Measurements from ENCODE around the gene CHCHD4. TPM values are rescaled to one million over a fixed set of nuclear protein-coding genes. Genes with fewer than 3 reads are reported as not detected.

CHCHD4 gene
- total and polyA plus RNA-seq, 2 of the 8 experiments (the other 6 are each of a cell fraction or from before 2014, with no cell fraction given), result 15.0 to 22.3 TPM

DNA sequence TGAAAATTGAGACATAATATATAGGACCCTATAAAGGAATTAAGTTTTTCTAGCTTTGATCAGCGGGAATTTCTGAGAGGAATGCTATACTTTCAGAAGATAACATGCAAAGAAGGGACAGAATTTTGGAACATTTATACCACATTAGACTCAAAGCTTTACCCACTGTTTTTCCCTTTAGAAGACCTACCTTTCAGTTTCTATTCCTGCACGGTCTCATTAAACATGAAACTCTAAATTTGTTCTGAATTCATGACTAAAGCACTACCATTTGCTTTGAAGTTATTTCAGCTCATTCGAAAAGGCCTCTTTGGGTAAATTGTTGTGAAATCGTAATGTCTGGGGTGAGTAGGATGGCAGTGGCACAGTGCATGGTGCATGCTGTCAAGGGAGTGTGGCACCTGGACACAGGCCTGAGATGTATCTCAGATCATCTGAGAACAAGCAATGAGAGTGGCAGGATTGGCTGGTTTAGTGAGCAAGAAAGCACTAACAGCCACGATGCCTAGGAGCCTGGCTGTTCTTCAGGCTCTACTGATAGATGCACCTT lies 42.5 kb downstream of the CHCHD4 start:
- no peak overlapping the region for H3K14ac ChIP-seq (ENCODE audit: insufficient read length)
- H3K9me3 ChIP-seq (ENCODE audit: insufficient read depth in 2 of 2, low read depth in 1 of 2, low read length in 1 of 2), result peaks cover 20 to 24% of the 10 kb centered on the region in 2 experiments; a peak in 3 of 4 replicates
- no peak overlapping the region for H3K4ac ChIP-seq (replicated peaks; ENCODE audit: insufficient read length, low read depth, low read length)
- no peak overlapping the region for H3K4me2 ChIP-seq (ENCODE audit: insufficient read depth in 1 of 2, low read depth in 2 of 2, low read length in 2 of 2)
- no peak overlapping the region for H3K56ac ChIP-seq (replicated peaks; ENCODE audit: insufficient read length, low read depth, low read length)
- H4K91ac ChIP-seq (replicated peaks; ENCODE audit: insufficient read length, low read length), result no peak overlapping the region
- no peaks in the 10 kb centered on the region for H3K4me1 ChIP-seq (replicated peaks in 1 of 4; ENCODE audit: control insufficient read depth in 3 of 4, insufficient read depth in 4 of 4, low read length in 3 of 4)
- H2BK5ac ChIP-seq (ENCODE audit: low read depth, low read length), result no peak overlapping the region
- H2BK15ac ChIP-seq (ENCODE audit: low read length), result no peak overlapping the region
- no peak overlapping the region for H2BK20ac ChIP-seq (ENCODE audit: low read length)
- no peaks in the 10 kb centered on the region for H3K79me1 ChIP-seq (ENCODE audit: low read depth, low read length)
- H3K27ac ChIP-seq (ENCODE audit: low read depth, low read length), result no peak overlapping the region
- H2AK5ac ChIP-seq (ENCODE audit: low read depth, low read length), result no peak overlapping the region
- no peak overlapping the region for H4K8ac ChIP-seq (ENCODE audit: extremely low read depth, insufficient read depth, low read length)
- H3K23ac ChIP-seq (ENCODE audit: insufficient read length), result no peak overlapping the region
- no peaks in the 10 kb centered on the region for H3K27me3 ChIP-seq (replicated peaks in 1 of 4; ENCODE audit: control insufficient read depth in 3 of 4, extremely low read depth in 1 of 4, insufficient read depth in 3 of 4, low read length in 3 of 4)
- ChIA-PET CTCF (ENCODE audit: partially characterized antibody) (interaction anchor here (0.6 to 0.8 kb wide), 2 partner anchors 23 to 187 kb away, joined by 3 read pairs; no protein-coding TSS in a partner anchor), POLR2A (ENCODE audit: partially characterized antibody) (interaction anchor here (0.7 kb wide), 1 partner anchor 43 kb away, joined by 3 read pairs; the partner anchor contains the start of genes CHCHD4 and TMEM43)
- no peak overlapping the region for H3K9ac ChIP-seq (replicated peaks in 1 of 4; ENCODE audit: extremely low read depth in 1 of 4, low read depth in 3 of 4, low read length in 3 of 4)
- no peaks in the 10 kb centered on the region for H3K23me2 ChIP-seq (ENCODE audit: low read depth, low read length)
- H2BK12ac ChIP-seq (ENCODE audit: low read depth, low read length), result no peak overlapping the region
- no peaks in the 10 kb centered on the region for H4K20me1 ChIP-seq (replicated peaks in 1 of 2; ENCODE audit: control insufficient read depth in 1 of 2, insufficient read depth in 2 of 2, low read length in 2 of 2)
- no peak overlapping the region for H2AFZ ChIP-seq (ENCODE audit: low read length)
- H3K4me3 ChIP-seq (ENCODE audit: extremely low read depth in 1 of 4, insufficient read depth in 2 of 4, low read depth in 3 of 4, low read length in 4 of 4), result no peak overlapping the region
- no peaks in the 10 kb centered on the region for H3K79me2 ChIP-seq (ENCODE audit: control insufficient read depth in 1 of 2, insufficient read depth in 2 of 2, low read length in 2 of 2)
- FAIRE-seq (no peak), DNase-seq (ENCODE audit: low read depth in 1 of 2, low spot score in 2 of 2) (no peak)
- no peak overlapping the region for H4K5ac ChIP-seq (ENCODE audit: insufficient read length, low read depth, low read length)
- H2BK120ac ChIP-seq (replicated peaks; ENCODE audit: low read depth, low read length), result no peak overlapping the region
- H3K18ac ChIP-seq (ENCODE audit: extremely low read depth, low read length), result no peak overlapping the region
- no peaks in the 10 kb centered on the region for H3K36me3 ChIP-seq (ENCODE audit: control insufficient read depth in 2 of 4, insufficient read depth in 4 of 4, low read length in 3 of 4)
- WGBS, 2 experiments (ENCODE audit: extremely low coverage in 1 of 2, insufficient coverage in 1 of 2, insufficient read length in 1 of 2, insufficient replicate concordance in 2 of 2, low coverage in 1 of 2, low lambda C conversion rate in 2 of 2, missing lambda C conversion rate in 1 of 2), result 88% methylated on average over 5 of the region's 5 CpGs; no CpG with 5 or more reads in 1 of the 2 experiments
- TF ChIP-seq EP300 (IDR thresholded peaks at IDR 0.05; ENCODE audit: borderline replicate concordance in 1 of 2, low read depth in 2 of 2, low read length in 2 of 2) (no peak), RAD21 (IDR thresholded peaks at IDR 0.05 in 1 of 2, conservative IDR thresholded peaks at IDR 0.05 in 1 of 2; ENCODE audit: low read depth in 2 of 2, low read length in 2 of 2) (no peak), SIX5 (IDR thresholded peaks at IDR 0.05; ENCODE audit: low read depth, low read length) (no peak), ZNF274 (IDR thresholded peaks at IDR 0.05; ENCODE audit: borderline replicate concordance, extremely low read depth, low read length) (no peak), RFX5 (IDR thresholded peaks at IDR 0.05; ENCODE audit: borderline replicate concordance, low read depth, low read length) (no peak), SIRT6 (IDR thresholded peaks at IDR 0.05; ENCODE audit: low read length) (no peak), CBX5 (IDR thresholded peaks at IDR 0.05; ENCODE audit: low read depth, low read length) (no peak), GTF2F1 (IDR thresholded peaks at IDR 0.05; ENCODE audit: borderline replicate concordance, low read depth, low read length) (no peak), RXRA (IDR thresholded peaks at IDR 0.05; ENCODE audit: insufficient read depth, low read depth, low read length) (no peak), CEBPB (IDR thresholded peaks at IDR 0.05; ENCODE audit: low read depth, low read length) (no peak), BRCA1 (IDR thresholded peaks at IDR 0.05; ENCODE audit: low read depth, low read length) (no peak)
- TF ChIP-seq, protein P1, sequence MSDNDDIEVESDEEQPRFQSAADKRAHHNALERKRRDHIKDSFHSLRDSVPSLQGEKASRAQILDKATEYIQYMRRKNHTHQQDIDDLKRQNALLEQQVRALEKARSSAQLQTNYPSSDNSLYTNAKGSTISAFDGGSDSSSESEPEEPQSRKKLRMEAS (IDR thresholded peaks at IDR 0.05), result no peak
- TF ChIP-seq, protein P2, sequence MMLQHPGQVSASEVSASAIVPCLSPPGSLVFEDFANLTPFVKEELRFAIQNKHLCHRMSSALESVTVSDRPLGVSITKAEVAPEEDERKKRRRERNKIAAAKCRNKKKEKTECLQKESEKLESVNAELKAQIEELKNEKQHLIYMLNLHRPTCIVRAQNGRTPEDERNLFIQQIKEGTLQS (IDR thresholded peaks at IDR 0.05; ENCODE audit: insufficient read depth, low read depth, low read length), result no peak

All from H1 (cell line).